Stimulated activated CD4-positive, alpha-beta T cell treated with anti-CD3 and anti-CD28 coated beads, Interleukin-2, amount 100 ng/mL, for 24 hours (primary cell): ENCODE data around the gene CNTD1.
"Not testable (repeated sequence)": the region's sequence is repeated elsewhere in the genome, so short reads cannot be mapped to it uniquely, and the experiment has no call there.

Experiments
- DNase-seq, 2 donors: peaks; one replicate each; pipeline ENCODE4 v3.0.0-alpha.2; 2020

The CNTD1 gene, protein sequence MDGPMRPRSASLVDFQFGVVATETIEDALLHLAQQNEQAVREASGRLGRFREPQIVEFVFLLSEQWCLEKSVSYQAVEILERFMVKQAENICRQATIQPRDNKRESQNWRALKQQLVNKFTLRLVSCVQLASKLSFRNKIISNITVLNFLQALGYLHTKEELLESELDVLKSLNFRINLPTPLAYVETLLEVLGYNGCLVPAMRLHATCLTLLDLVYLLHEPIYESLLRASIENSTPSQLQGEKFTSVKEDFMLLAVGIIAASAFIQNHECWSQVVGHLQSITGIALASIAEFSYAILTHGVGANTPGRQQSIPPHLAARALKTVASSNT

DNA sequence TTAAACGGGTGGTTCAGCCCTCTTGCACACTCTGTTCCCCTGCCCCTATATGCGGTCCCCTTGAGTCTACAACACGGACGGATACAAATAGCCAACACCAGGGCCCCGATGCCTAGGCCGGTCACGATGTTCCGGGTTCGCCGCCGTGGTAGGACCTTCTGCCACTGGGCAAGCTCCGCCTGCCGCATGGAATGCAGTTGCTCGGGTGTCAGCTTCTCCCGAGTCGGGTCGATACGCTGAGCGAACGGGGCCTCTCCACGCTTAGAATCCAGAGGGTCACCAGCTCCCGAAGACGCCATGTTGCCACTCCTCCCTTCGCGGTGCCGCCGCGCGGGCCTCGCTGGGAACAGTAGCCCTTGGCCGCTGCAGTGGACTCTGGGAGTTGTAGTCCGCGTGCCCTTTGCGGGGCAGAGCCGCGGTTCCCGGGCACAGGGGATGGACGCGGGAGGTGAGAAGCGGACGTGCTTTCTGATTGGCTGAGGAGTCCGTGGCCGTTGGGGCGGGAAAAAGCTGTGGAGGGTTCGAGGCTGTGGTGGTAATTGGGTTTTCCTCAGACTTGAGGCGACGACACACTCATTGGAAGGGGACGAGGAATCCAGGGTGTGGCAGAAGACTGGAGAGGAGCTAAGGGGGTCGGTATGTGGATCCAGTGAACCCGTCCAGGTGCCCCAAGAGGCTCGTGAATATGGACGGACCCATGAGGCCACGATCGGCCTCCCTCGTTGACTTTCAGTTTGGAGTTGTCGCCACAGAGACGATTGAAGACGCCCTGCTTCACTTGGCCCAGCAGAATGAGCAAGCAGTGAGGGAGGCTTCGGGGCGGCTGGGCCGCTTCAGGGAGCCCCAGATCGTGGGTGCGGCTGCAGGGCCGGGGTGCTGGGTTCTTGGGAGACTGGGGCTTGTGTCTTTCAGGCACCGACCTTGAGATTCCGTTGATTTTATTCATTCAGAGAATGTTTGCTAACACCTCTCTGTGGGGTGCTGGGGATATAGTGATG, at the start of gene CNTD1, which contains the start of gene COA3:
TSS of gene CNTD1 (plus strand) at position 479 of the 998 bp plus-strand sequence. CDS start at position 686, 207 bp downstream.
TSS of gene COA3 (minus strand) at position 322 of the 998 bp plus-strand sequence. CDS start at position 299, 23 bp downstream.
- DNase-seq, result peak; percentile 82 to 87

DNA sequence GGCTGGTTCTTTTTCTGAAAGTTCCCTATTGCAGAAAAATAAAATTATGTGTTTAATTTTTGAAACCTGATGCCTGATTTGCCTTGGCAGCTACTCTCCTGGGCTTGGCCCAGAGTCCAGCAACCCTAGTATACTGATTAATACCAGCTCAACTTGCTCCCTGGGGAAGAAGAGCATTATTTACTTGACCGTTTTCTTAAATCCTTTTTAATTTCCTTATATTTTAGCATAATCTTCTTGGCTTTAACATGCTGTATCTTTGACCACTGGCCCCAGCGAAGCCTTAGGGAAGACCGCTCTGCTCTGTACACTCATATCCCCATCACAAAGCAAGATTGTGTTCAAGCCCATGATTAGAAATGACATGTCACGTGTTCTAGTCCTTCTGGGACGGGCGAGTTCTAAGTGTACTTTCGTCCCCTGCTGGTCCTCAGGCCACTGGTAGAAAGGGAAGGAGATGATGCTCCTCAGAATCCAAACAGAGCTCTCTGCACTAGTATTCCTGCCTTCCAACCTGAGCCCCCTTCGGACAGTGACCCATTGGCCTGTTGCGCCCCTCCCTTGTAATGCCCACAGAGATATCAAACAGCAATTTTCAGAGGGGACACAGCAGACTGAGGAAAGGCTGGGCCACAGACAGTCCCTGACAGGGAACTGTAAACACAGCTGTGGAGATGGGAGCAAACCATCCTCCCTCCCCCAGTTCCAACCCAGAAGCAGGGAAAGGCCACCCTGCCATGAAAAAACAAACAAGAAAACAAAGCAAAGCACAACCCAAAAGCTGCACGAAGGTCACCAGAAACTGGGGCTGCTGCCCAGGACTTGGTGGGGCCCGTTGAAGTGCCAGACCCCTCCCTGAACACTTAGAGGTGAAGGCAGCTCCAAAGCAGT, 49.5 kb upstream of the CNTD1 start:
- DNase-seq, result no peak

DNA sequence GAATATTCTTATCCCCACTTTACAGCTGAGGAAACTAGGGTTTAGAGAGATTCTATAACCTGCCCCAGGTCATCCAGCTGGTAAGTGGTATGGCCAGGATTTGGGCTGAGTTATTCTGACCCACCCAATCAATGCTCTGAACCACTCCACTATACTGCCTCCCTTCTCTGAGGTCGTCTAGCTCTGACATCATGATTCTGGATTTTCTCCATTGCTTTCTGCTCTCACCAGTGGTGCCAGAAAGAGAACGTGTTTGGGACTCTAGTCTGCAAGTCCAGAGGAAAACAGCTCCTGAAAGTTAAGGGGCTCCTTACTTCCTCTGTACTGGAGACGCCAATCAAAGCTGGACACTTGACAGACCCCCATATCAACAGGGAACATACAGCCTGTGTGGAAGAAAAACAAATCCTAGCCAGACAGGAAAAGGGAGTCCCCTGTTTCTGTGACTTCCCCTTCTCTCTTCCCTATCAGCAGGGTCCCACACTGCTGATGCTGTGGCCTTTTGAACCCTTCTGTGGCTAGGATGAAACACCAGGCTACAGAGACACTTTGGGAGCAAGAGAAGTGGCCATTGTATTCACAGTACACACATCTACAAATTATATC, 47.8 kb upstream of the CNTD1 start:
- no peak for DNase-seq

DNA sequence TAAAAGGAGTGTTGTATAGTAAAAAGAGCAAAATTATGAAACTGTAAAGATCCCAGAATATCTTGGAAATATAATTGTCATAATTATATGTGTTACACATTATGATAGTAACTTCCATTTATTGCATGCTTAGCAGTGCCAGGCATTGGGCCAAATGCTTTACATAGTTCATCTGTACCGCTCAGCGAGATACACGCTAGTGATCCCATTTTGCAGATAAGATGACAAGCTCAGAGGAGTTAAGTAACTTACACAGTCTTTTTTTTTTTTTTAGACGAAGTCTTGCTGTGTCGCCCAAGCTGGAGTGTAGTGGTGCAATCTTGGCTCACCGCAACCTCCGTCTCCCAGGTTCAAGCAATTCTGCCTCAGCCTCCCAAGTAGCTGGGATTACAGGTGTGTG, 47.0 kb upstream of the CNTD1 start:
- no peak for DNase-seq

DNA sequence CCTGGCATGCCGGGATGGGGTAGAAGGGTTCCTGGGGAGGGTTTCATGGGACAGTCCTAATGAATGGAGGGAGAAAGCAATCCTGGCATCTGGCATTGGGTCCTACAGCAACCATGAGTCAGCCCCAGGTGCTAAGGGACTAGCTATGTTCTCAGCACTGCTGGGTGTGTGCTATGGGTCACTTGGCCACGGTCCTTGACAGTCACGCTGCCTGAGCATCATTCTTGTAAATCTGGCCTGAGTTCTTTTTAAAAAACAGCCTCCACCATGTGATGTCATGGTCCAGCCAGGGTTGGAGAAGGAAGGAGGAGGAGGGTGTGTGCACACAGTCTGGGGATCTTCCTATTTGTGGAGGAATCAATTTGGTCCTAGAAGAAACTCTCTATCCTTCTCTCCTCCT, 43.9 kb upstream of the CNTD1 start:
- DNase-seq, result no peak

DNA sequence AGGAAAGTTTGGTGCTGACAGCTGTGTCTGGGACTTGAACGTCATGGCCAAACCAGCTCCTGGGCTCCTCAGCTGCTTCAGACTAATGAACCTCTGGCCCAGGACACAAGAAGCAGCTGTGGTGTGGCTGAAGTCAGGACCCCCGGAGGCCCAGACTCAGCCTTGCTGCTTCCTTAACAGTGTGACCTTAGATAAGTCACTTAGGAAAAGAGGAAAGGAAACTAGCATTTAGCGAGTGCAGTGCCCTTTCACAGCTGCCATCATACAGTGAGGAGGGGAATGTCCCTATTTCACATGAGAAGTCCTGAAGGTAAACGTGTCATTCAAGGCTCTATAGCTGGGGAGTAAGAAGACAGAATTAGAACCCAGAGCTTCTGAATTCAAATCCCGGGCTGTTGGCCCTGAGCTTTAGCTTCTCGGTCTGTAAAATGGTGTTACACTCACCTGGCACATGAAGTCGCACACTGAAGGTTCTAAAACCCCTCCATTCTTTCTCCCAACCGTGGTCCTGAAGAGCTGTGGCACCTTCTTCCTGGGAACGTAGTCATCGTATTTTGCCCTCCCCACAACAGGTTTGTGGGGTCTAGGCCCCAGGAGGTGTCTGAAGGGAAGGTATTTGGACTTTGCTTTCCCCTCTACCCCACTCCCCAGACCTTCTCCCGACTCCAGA, 38.5 kb upstream of the CNTD1 start:
- DNase-seq, result no peak

DNA sequence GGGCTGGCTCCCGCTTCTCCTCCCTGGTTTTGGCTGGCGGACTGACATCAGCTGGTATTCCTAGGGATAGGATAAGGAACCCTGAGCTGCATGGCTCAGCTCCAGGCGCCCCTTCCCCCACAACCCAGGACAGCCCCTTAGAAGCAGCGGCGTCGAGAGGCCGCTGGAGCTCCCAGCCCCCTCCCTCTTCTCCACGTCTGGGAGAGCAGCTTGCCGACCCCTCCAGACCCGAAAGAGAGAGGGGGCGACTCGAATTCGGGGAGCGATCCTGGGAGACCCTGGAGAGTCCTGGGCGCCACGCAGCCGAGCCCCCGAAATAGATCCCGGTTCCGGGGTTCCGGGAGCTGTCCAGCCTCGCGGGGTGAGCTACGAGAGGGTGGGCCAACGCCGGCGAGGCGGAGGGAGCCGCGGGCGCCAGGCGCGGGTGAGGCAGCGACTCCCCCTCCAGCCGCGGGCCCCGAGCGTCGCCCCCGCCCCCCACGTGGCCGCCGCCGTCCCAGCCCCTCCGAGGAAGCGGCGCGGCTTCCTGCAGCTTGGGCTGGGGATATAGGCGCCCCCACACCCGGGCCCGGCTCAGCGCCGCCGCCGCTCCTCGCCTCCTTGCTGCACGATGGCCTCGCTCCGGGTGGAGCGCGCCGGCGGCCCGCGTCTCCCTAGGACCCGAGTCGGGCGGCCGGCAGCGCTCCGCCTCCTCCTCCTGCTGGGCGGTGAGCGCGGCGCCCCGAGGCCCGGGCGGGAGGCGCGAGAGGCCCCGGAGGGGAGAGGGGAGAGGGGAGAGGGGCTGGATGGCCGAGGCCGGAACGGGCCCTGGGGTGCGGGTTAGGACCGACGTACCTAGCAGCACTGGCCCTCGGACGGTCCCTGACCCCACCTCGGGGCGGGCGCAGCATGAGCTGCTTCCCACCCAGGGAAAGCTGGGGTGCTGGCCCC, 37.7 kb upstream of the CNTD1 start, which contains the start of gene RAMP2:
TSS of gene RAMP2 (plus strand) at position 576 of the 930 bp plus-strand sequence. CDS start at position 611, 35 bp downstream.
- peak in 1 of 2 donors; percentile 21 for DNase-seq

DNA sequence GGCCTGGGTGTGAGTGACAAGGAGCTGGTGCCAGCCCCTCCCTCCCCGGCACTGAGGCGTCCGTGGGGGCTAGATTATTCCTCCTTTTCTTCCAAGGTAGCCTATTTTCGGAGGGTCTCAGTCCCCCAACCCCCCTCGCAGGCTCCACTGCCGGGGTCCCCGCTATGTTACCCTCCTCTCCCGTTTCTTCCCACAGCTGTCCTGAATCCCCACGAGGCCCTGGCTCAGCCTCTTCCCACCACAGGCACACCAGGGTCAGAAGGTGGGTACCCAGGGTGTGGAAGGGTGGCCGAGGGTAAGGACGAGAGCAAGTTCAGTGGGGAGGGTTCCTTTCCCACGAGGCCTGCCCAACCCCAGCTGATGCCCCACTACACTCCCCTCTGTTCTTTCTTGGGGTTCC, 37.0 kb upstream of the CNTD1 start:
- DNase-seq, result no peak

DNA sequence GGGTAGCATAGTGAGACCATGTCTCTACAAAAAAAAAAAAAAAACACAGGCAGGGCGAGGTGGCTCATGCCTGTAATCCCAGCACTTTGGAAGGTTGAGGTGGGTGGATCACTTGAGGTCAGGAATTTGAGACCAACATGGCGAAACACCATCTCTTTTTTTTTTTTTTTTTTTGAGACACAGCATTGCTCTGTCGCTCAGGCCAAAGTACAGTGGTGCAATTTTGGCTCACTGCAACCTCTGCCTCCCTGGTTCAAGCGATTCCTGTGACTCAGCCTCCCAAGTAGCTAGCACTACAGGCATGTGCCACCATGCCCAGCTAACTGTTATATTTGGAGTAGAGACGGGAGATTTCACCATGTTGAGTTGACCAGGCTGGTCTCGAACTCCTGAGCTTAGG, 32.5 kb upstream of the CNTD1 start:
- no peak for DNase-seq

DNA sequence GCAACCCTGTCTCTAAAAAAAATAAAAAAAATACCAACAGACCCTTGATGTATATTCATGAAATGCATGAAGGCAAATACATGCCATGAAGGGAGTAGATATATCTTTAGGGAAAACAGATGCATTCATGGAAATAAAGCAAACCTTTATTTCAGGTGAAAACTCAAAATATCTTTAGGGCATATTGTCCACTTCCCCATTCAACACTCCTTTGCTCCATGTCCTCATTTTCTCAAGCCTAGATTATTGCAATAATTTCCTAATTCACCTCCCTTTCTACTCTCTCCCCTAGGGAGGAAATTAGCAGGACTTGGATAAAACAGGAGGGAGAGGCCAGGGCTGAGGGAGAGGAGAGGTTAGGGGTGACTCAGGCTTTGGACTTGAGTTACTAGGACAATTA, 31.1 kb upstream of the CNTD1 start:
- DNase-seq, result no peak

DNA sequence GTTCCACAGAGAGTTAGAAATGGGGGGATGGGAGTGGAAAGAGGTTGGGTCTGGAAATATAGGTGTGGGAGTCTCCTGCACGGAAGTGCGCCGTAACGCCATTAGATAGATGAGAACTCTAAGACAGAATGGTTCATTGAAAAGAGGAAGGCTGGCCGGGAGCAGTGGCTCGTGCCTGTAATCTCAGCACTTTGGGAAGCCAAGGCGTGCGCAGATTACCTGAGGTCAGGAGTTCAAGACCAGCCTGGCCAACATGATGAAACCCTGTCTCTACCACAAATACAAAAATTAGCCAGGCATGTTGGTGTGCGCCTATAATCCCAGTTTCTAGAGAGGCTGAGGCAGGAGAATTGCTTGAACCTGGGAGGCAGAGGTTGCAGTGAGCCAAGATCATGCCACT, 30.7 kb upstream of the CNTD1 start:
- not testable (repeated sequence) for DNase-seq

DNA sequence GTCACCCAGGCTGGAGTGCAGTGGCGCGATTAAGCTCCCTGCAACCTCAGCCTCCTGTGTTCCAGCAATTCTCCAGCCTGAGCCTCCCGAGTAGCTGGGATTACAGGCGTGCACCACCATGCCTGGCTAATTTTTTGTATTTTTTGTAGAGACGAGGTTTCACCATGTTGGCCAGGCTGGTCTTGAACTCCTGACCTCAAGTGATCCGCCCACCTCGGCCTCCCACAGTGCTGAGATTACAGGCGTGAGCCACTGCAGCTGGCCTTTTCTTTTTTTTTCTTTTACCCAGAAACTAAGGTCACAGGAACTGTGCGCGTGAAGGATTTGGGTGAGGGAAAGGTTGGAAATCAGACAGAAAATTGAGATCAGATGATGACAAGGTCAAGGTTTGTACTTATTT, 28.7 kb upstream of the CNTD1 start:
- DNase-seq, result not testable (repeated sequence)

DNA sequence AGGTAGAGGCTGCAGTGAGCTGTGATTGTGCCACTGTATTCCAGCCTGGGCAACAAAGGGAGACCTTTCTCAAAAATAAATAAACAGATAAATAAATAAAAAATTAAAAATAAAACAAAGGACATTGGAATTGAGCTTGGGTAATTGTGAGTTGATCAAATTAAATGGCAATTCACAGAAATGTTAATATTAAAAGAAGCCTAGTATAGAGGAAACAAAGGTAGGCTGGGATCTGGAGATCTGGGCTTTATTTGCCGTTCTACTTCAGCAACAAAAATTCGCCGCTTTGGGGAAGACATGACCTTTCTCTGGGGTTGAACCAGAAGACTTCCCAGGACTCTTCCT, 25.7 kb upstream of the CNTD1 start:
- DNase-seq, result no peak

DNA sequence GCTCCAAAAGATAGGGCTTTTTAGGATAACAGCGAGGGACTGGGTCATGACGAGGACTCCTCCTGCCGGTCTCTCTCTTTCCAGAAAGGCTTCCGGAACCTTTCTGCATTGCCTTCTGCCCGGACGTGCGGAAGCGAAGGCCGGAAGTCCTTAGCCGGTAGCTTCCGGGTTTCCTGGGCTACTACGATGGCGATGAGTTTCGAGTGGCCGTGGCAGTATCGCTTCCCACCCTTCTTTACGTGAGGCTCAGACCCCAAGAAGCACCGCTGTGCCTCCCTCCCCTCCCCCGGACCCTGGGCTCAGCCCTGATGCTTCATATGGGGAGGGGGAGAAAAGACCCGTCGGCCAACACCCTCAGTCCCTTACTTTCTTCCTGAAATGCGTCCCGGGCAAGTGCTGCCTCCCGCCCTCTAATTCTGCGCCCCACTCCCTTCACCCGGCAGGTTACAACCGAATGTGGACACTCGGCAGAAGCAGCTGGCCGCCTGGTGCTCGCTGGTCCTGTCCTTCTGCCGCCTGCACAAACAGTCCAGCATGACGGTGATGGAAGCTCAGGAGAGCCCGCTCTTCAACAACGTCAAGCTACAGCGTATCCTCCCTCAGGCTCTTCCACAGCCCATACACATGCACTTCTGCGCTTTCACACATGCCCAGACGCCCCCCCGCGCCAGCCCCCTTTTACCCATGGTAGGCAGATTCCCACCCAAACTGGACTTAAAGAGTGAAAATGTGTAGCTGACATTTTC, 25.2 kb upstream of the CNTD1 start, which contains the start of gene VPS25:
TSS of gene VPS25 (plus strand) at position 160 of the 746 bp plus-strand sequence. CDS start at position 187, 27 bp downstream.
- peak; percentile 74 to 80 for DNase-seq

DNA sequence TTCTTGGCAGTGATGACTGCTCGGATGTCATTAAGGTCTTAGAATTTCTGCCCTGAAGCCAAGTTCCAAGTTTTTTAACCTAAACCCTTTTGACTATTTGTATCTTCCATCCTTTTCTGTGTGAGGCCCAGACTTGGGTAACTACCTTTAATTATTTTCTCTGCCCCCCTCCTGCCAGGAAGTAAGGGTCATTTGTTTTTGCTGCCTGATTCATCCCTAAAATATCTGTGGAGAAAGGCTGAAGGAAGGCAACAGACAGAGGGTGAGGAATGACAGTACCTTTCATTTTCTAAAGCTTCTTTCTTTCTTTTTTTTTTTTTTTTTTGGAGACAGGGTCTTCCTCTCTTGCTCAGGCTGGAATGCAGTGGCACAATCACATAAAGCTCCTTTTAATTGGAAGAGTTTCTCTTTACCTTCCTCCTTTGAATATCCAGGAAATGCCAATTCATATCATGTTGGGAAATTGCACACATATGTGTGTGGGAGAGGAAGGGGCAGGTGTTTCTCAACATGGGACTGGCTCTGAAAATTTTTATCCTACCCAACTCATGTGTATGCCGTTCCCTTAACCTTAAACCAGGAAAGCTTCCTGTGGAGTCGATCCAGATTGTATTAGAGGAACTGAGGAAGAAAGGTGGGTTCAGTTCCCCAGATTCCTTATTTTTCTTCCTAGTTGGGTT, 24.5 kb upstream of the CNTD1 start:
- no peak for DNase-seq

DNA sequence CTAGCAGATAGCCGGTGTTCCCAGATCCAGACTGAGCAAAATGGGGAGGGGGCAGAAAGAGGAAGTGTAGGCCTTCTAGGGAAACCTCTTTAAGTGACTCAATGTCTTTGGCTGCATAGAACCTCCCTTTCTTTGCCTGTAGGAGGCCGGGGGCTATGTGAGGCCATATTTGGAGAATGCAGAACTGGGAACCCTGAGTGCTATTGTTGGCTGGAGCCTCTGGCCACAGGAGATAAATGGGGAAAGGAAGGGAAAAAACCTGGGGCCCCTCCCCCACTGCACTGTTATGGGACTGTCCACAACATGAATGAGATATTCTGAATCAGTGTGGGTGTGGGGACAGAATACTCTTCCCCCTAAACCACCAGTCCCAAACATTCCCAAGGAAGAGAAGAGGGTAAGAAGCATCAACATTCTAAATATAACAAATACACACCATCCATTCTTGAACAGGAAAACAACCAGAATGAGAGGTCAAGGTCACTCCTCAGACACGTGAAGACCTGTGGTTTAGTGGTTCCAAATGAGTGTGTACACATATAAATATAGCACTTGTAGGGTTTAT, 23.0 kb upstream of the CNTD1 start:
- no peak for DNase-seq

DNA sequence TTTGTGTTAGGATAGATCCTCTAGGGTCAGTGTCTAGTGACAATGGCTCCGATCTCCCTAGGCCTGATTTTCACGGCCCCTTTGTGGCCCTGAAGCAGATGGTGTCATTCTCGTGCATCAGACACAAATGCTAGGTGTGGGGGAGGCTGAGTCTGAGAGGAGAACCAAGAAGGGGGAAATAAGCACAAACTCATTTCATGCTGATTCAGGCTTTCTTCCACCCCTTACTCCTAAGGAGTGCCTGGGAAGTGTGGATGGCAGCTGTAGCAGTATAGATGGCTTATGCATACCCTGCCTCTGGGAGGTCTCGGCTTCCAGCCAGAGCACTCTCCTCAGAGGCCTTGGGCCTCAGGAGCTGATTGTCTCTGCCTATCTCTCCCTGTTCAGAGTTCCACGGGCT, 20.1 kb upstream of the CNTD1 start:
- no peak for DNase-seq

DNA sequence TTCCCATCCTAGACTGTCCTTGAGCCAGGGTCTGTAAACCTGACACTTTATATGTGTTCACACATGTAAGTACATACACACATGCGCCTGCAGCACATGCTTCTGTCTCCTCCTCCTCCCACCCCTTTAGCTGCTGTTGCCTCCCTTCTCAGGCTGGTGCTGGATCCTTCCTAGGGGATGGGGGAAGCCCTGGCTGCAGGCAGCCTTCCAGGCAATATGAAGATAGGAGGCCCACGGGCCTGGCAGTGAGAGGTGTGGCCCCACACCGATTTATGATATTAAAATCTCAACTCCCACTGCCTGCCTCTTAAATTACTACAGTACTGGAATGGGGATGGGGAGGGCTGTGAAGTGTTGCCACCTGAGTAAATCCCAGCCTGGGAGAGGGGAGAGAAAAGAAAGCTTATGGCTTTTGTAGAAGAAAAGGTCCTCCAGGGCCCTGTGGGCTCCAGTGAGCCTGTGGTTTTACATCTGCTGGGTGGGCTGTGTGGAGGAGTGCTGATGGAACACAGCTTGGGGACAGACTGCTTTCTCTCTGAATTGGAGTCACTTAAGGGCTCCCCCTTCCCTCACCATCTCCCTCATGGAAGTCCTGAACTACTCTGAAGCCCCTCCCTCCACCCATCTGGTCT, 19.2 kb upstream of the CNTD1 start:
- no peak for DNase-seq
